Thyroid gland (tissue), 4 donors: ENCODE data around the gene IQGAP2.

Experiments
- CTCF ChIP-seq, 6 experiments: fragments of 200-600 bp in 3 of 6; fragments of 450-650 bp in 3 of 6; sonication (generic) in 3 of 6; IDR thresholded peaks; one replicate each; pipeline ENCODE4 v1.5.1; 2016 to 2019; ENCODE audit warnings: antibody characterized with exemption in 6 of 6, mild to moderate bottlenecking in 2 of 6, inconsistent platforms in 1 of 6, moderate library complexity in 1 of 6
- POLR2A ChIP-seq, 2 donors: fragments of 450-650 bp; IDR thresholded peaks; one replicate each; pipeline ENCODE4 v1.6.1; 2017; ENCODE audit warnings: antibody characterized with exemption in 2 of 2, mild to moderate bottlenecking in 2 of 2, moderate library complexity in 1 of 2

- no peak for TF ChIP-seq POLR2A (IDR thresholded peaks at IDR 0.05)
- TF ChIP-seq CTCF (IDR thresholded peaks at IDR 0.05) = no peak
Measured at GRCh38 chr5:76663573-76663972, 260.5 kb downstream of the IQGAP2 start.
